Activated CD8-positive, alpha-beta memory T cell treated with anti-CD3 and anti-CD28 coated beads, Interleukin-2, amount 50 U/mL, for 4 hours (primary cell): ENCODE data around the gene TRIP10.
"Not testable (repeated sequence)": the region's sequence is repeated elsewhere in the genome, so short reads cannot be mapped to it uniquely, and the experiment has no call there.

Experiments
- DNase-seq: peaks from one replicate; pipeline ENCODE4 v3.0.0-alpha.2; 2020

Gene TRIP10

DNA sequence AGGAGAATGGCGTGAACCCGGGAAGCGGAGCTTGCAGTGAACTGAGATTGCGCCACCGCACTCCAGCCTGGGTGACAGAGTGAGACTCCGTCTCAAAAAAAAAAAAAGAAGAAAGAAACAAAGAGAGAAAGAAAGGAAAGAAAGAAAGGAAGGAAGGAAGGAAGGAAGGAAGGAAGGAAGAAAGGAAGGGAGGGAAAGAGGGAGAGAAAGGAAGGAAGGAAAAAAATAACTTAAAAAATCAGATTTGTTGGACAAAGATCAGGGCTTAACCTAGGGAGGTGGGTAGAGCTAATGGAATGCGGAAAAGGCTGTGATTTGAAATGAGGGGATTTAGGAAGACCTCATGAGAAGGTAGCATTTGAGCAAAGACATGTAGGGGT is 32.2 kb downstream of the TRIP10 start:
- not testable (repeated sequence) for DNase-seq

DNA sequence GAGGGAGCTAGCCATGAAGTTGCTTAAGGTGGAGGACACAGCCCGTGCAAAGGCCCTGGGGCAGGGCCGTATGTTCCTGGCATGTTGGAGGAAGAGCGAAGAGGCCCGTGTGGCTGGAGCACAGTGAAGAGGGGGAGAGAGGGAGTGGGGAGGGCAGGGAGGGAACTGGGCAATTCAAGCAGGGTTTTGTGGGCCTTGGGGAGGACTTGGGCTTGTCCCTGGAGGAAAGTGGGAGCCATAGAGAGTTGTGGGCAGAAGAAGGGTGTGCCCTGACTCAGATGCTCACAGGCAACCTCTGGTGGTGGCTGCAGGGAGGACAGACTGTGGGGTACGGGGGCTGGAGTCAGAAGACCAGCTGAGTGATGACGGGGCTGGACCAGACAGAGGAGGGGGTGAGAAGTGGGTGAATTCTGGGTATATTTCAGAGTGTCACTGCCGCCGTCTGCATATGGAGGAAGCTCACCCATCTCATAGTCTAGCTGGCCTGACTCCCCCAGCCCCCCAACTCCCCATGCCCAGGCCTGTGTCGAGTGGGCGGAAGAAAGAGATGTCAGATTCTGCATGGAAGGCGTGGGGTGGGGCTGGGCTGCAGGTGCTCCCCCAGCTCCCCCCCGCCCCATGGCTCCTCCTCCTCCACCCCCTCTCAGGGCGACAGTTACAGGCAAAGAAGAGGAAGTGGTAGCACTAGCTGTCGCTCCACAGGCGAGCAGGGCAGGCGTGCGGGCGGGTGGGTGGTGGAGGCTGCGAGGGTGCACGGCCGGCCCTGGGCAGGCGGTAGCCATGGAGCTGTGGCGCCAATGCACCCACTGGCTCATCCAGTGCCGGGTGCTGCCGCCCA is 32.8 kb downstream of the TRIP10 start, which contains the start of gene VAV1:
TSS of gene VAV1 (plus strand) at position 681 of the 838 bp plus-strand sequence. CDS start at position 781, 100 bp downstream.
- DNase-seq: peak; percentile 80

DNA sequence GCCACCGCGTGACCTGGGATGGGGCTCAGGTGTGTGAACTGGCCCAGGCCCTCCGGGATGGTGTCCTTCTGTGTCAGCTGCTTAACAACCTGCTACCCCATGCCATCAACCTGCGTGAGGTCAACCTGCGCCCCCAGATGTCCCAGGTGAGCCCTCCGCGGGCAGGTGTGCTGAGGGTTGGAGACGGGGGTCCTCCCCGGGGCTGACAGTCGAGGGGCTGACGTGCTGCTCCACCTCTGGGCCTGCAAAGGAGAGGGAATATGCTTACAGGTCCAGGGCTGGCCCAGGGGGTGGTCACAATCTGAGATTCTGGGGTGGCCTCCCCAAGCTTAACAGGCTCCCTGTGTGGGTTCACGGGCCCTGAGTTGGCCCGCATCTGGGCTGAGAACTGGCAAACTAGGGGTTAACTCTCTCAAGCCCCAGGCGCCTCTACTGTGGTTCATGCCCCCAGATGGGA is 33.4 kb downstream of the TRIP10 start:
- DNase-seq: no peak

DNA sequence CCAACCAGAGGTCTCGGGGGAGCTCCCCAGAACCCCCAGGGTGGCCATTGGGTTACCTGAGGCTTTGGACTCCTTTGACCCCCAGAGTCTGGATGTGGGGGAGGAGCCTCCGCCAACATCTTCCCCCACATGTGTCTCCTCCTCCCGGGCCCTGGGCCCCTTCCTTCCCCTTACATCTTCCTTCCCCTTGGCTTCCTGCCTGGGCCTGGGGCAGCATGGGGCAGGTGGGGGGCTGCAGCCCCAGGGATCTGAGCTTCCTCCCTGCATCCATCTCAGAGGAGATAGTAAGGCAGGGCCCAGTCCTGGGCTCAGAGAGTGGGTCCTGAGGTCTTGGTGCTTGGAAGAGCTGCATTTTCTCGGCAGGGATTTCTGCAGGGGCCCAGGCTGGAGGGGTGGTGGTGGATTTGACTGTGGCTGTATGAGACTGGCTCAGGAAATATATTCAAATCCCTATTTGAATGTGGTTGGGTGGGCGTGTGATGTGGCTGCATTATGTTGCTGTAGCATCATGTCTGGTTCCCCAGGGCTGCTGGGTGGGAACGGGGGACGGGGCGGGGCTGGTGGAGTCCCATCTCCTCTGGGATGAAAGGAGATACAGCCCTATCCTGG is 33.9 kb downstream of the TRIP10 start:
- peak; percentile 46 for DNase-seq

DNA sequence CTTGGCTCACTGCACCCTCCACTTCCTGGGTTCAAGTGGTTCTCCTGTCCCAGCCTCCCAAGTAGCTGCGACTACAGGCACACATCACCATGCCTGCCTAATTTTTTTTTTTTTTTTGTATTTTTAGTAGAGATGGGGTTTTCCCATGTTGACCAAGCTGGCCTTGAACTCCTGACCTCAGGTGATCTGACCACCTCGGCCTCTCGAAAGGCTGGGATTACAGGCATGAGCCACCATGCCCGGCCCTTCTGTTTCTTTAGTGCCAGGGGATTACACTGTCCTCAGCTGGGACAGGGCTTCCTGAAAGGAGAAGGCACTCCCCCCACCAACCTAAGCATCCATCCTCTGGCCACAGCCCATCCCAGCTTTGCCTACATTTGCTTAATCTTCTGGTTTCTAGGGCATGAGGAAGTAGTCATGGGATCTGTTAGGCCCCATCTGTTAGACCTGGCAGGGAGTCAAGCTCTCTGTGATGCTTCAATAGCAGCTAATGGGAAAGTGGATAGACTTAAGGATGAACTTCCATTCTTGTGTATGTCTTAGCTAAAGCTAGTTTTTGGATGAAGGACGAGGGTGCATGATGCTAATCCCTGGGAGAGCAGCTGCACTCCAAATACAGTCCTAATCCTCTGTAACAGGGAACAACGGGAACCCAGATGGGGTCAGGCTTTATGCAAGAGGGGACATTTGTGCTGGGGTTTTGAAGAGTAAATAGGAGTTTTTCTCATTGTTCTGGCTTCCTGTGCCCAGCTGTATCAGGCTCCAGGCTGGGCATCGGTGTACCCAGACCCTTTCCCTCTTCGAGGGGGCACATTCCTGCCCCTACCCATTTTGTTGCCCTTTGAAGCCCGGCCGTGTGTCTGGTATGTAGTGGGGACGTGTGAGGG is 35.6 kb downstream of the TRIP10 start:
- DNase-seq: no peak

DNA sequence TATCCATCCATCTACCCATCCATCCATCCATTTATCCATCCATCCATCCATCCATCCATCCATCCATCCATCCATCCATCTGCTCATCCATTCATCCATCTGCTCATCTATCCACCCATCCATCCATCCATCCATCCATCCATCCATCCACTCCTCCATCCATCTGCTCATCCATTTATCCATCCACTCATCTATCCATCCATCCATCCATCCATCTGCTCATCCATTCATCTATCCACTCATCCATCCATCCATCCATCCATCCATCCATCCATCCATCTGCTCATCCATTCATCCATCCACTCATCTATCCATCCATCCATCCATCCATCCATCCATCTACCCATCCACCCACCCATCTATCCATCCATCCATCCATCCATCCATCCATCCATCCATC is 36.6 kb downstream of the TRIP10 start:
- DNase-seq: not testable (repeated sequence)

DNA sequence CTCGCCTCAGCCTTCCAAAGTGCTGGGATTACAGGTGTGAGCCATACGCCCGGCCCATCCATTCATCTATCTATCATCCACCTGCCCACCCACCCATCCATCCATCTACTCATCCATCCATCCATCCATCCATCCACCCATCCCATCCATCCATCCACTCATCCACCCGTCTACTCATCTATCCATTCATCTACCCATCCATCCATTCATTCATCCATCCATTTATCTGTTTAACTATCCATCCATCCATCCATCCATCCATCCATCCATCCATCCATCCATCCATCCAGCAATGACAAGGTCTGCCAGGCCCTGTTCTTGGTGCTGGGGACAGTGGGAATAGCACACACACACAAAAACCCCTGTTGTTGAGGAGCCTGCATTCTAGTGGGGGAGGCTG is 37.5 kb downstream of the TRIP10 start:
- DNase-seq: no peak

DNA sequence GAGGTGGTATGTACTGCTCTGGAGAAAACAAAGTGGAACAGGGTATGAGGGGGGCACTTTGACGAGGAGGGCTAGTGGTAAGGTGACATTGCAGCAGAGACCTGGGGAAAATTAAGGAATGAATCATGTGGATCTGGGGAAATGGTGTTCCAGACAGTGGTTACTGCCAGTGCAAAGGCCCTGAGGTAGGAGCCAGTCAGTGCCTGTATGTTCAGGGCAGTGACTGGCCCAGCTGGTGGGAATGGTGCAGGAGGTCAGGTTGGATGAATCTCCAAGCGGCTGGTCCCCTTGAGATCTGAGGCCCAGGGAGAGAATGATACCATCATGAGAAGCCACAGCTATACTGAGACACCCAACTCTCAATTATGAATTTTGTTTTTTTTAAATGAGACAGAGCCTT is 38.0 kb downstream of the TRIP10 start:
- DNase-seq: no peak

DNA sequence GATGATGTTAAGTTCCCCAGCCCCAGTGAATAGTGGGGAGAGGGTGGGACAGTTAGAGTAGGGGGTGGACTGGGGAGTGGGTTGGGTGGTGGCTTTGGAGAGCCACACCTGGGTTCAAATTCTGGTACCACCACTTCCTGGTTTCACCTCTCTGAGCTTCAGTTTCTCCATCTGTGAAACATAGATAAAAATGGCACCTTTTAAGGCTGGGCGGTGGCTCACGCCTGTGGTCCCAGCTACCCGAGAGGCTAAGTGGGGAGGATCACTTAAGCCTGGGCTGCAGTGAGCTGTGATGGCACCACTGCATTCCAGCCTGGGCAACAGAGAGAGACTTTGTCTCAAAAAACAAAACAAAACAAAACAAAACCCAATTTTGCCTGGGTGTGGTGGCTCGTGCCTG is 38.9 kb downstream of the TRIP10 start:
- no peak for DNase-seq

DNA sequence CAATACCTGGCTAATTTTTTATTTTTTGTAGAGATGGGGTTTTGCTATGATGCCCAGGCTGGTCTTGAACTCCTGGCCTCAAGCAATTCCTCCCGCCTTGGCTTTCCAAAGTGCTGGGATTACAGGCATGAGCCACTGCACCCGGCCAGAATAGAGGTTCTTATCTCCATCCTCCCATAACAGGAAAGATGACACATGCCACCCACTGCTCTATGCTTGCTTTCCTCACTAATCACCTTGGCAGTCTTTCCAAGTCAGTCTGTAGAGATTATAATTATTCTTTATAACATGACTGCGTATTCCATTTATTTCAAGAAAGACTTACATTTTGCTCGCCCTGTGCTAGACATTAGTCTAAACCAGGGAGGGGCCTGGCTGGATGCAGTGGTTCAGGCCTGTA is 39.7 kb downstream of the TRIP10 start:
- no peak for DNase-seq

DNA sequence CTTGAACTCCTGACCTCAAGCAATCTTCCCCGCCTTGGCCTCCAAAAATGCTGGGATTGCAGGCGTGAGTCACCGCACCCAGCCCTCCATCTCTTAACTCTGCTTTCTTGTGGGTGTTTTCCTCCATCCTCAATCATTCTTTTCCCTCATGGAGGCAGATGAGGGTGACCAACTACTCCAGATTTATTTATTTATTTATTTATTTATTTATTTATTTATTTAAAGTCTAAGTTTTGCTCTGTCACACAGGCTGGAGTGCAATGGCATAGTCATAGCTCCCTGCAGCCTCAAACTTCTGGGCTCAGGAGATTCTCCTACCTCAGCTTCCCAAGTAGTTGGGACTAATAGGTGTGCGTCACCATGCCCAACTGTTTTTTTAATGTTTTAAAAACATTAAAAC is 47.9 kb downstream of the TRIP10 start:
- no peak for DNase-seq

DNA sequence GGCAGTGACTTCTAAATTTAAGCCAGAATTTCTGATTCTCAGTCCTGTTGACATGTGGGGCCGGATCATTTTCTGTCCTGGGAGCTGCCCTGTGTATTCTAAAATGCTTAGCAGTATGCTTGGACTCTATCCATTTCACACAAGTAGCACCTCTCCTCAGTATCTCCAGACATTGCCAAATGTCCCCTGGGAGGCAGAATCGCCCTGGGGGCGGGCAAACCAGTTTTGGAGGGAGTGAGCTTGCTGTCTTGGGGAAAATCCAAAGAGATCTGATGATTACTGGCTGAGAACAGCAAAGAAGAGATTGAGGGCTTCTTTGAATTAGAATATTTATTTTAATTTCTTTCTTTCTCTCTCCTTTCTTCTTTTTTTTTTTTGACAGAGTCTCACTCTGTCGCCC is 49.4 kb downstream of the TRIP10 start:
- no peak for DNase-seq

DNA sequence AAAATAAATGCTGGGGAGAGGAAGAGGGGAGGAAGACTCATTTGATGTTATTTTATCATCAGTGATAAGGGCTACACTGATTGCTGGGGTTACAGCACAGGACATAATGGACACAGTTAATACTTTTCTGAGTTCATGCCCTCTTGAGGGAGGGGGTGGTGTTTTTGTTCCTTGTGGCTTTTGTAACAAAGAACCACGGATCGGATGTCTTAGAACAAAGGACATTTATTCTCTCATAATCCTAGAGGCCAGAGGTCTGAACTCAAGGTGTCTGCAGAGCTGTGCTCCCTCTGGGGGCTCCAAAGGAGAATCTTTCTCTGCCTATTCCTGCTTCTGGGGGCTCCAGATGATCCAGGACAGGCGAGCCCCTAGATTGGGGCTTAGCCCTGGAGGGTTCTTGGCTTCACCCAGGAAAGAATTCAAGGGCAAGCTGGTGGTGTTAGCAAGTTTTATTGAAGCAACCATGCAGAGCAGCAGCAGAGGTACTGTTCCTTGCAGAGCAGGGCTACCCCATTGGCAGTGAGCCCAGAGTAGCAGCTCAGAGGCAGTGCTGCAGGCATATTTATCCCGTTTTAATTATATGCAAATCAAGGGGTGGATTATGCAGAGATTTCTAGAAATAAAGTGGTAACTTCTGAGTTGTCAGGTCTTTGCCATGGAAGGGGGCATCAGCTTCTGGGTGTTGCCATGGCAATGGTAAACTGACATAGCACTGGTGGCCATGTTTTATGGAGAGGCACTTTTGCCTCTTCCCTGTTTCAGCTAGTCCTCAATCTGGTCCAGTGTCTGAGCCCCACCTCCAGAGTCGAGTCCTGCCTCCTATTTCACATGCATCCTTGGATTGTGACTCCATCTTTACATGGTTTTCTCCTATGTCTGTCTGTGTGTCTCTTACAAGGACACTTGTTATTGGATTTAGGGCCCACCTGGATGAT is 51.0 kb downstream of the TRIP10 start:
- no peak for DNase-seq

DNA sequence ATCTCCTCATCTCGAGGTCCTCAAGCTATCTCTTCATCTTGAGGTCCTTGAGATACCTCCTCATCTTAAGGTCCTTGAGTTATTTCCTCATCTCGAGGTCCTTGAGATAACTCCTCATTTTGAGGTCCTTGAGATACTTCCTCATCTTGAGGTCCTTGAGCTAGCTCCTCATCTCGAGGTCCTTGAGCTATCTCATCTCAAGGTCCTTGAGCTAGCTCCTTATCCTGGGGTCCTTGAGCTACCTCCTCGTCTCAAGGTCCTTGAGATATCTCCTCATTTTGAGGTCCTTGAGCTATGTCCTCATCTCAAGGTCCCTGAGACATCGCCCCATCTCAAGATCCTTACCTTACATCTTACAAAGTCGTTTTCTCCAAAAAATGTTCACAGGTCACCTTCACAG is 51.8 kb downstream of the TRIP10 start:
- DNase-seq: no peak

DNA sequence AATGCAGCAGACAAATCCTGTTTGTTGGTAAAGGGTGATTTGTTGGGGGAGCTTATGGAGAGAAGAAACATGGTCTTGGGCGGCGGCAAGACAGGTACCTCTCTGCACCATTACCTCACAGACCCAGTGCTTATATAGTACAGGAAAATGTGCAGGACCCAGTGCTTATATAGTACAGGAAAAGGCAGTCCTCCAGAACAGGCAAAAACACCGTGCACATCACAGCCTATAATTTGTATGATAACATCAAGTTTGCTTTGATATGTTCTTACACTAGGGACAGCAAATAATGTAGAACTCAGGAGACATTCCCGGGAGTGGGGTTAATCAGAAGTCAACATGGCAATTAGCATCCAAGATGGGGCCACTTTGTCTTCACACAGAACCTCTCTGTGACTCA is 53.9 kb downstream of the TRIP10 start:
- DNase-seq: no peak

DNA sequence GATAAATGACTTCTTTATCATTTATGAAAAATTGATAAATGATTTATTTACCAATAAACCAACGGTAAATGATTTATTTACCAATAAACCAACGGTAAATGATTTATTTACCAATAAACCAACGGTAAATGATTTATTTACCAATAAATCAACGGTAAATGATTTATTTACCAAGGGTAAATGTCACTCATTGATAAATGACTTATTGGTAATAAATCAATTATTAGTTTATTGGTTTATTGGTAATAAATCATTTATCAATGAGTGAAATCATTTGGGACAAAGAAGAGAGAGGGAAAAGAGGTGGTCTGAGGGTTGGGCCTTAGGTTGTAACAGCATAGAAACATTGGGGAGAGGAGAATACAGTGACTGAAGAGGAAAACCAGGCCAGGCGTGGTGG is 54.5 kb downstream of the TRIP10 start:
- no peak for DNase-seq

DNA sequence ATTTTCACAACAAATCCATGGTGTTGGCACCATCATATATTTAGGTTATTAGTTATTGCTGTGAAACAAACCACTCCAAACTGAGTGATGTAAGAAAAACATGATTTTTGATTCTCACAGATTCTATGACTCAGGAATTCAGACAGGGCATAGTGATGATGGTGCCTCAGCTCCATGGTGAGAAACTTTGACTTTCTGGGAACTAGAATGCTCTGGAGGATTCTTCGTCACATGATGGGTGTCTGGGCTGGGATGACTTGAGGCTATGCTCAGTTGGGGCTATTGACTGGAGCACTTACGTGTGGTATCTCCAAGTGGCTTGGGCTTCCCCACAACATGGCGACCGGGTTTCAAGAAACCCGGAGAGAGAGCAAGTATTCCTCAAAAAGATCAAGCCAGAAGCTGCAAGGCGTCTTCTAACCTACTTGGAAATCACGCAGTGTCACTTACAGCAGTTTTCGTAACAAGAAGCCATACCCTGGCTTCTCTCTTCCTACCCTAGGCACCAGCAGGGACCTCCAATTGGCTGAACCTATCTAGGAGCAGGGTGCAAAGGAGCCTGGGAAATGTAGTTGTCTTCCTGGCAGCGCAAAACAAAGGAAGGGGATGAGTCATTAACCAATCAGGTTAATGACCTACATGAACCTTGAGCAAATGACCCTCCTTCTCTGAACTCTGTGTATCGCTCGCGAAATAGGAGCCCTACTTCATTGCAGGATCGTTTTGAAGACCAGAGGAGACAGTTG is 55.4 kb downstream of the TRIP10 start:
- no peak for DNase-seq

DNA sequence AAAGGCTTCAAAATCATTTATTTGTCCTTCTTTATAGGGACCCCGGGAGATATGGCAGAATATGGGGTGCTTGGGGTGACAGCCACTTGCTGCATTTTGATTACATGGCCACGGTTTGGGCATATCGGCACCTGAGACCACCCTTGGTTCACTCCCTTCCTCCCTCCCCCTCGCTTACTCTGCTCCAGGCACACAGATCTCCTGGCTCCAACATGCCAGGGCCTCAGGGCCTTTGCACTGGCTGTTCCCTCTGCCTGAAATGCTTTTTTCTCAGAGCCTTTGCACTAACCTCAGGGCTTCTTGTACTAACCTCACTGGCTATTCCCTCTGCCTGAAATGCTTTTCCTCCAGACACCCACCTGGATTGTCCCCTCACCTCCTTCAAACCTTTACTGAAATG is 56.8 kb downstream of the TRIP10 start:
- DNase-seq: no peak

DNA sequence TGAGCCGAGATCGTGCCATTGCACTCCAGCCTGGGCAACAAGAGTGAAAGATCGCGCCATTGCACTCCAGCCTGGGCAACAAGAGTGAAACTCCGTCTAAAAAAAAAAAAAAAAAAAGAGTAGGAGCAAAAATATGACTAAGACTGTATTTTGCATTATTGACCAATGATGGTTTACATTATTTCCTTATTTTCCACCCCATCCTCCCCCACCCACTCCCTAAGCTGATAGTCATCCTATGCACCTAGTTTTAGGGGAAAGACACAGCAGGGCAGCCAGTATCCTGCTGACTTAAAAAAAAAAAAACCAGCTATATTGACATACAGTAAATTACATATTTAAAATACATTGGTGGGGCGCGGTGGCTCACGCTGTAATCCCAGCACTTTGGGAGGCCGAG is 58.2 kb downstream of the TRIP10 start:
- no peak for DNase-seq

DNA sequence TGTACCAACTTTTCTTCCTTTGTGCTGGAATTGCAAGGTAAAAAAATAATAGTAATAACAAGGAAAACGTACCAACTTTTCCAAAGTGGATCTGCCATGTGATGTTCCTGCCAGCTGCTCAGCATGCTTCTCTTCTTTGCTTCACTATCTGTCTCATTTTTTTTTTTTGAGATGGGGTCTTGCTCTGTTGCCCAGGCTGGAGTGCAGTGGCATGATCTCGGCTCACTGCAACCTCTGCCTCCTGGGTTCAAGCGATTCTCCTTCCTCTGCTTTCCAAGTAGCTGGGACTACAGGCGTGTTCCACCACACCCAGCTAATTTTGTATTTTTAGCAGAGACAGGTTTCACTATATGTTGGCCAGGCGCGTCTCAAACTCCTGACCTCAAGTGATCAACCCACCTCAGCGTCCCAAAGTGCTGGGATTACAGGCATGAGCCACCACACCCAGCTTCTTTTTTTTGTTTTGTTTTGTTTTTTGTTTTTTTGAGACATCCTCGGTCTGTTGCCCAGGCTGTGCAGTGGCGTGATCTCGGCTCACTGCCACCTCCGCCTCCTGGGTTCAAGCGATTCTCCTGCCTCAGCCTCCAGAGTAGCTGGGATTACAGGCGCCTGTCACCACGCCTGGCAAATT is 60.8 kb downstream of the TRIP10 start:
- not testable (repeated sequence) for DNase-seq

DNA sequence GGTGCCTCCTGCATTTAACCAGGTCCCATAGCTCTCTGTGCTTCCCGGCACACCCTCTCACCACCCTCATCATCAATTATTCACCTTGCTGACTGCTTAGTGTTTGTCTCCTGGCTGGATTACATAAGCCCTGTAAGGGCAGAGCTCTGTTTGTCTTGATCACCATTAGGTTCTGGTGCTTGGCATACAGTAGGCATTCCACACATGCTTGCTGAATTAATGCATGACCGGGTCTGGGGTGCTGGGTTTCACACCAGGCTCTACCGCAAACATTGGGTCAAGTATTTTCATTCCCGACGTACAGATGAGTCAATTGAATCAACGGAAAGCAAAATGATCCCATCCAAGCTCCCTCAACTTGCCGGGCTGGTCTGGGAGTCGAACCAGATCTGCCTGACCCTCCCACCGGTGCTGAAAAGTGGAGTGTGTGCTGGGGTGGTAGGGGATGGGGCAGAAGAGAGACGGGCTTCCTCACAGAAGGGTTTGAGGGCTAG is 61.6 kb downstream of the TRIP10 start:
- no peak for DNase-seq
